HepG2 (cell line): ENCODE results near the gene ZNF91. TPM values are rescaled to one million over a fixed set of nuclear protein-coding genes. Genes with fewer than 3 reads are reported as not detected.
A peak's percentile ranks its signal among the peaks of the same experiment; 100 is the strongest.

Experiments used
- ARHGAP35 ChIP-seq: sonication (generic); formaldehyde crosslinking; IDR thresholded peaks from 2 replicates; pipeline ENCODE4 v1.9.0; 2022; ENCODE audit warnings: mild to moderate bottlenecking, inconsistent platforms, moderate library complexity, missing genetic modification reagents, borderline replicate concordance
- ARNT2 ChIP-seq: sonication (generic); formaldehyde crosslinking; IDR thresholded peaks from 2 replicates; pipeline ENCODE4 v1.8.0; 2022; ENCODE audit warnings: mild to moderate bottlenecking, low read depth, missing genetic modification reagents, moderate library complexity
- ATAD3A ChIP-seq: sonication (generic); formaldehyde crosslinking; IDR thresholded peaks from 2 replicates; pipeline ENCODE4 v1.4.0; 2020; ENCODE audit warnings: missing genetic modification reagents
- BORCS8-MEF2B ChIP-seq: sonication (generic); formaldehyde crosslinking; IDR thresholded peaks from 2 replicates; pipeline ENCODE4 v1.8.0; 2022; ENCODE audit warnings: mild to moderate bottlenecking, missing genetic modification reagents
- CBX1 ChIP-seq: IDR thresholded peaks from one replicate; pipeline ENCODE4 v1.6.1; 2016; ENCODE audit warnings: antibody characterized with exemption, low read depth
- EP300 ChIP-seq, 3 experiments: sonication (generic) in 1 of 3; formaldehyde crosslinking in 1 of 3; IDR thresholded peaks; 2 replicates each; pipeline versions ENCODE4 v1.5.1 to v1.6.1; 2011 to 2020; ENCODE audit warnings: low read depth in 2 of 3, low read length in 2 of 3, borderline replicate concordance in 1 of 3, improper control_type of control experiment in 1 of 3, mild to moderate bottlenecking in 1 of 3, missing genetic modification reagents in 1 of 3, moderate library complexity in 1 of 3
- HCFC1 ChIP-seq: fragments of 150-350 bp; IDR thresholded peaks from 2 replicates; pipeline ENCODE4 v1.6.1; 2014; ENCODE audit warnings: low read depth, low read length
- HOXA3 ChIP-seq: sonication (generic); formaldehyde crosslinking; IDR thresholded peaks from 2 replicates; pipeline ENCODE4 v1.5.0; 2020; ENCODE audit warnings: missing genetic modification reagents
- MEF2D ChIP-seq: sonication (generic); formaldehyde crosslinking; IDR thresholded peaks from 2 replicates; pipeline ENCODE4 v1.5.1; 2020; ENCODE audit warnings: mild to moderate bottlenecking, missing genetic modification reagents
- MIER3 ChIP-seq: IDR thresholded peaks from 2 replicates; pipeline ENCODE4 v1.6.1; 2016; ENCODE audit warnings: missing compliant biosample characterization, borderline replicate concordance
- PAWR ChIP-seq: sonication (generic); formaldehyde crosslinking; IDR thresholded peaks from 2 replicates; pipeline ENCODE4 v1.4.0; 2020; ENCODE audit warnings: missing genetic modification reagents, mild to moderate bottlenecking, borderline replicate concordance
- PPARG ChIP-seq: conservative IDR thresholded peaks from 2 replicates; pipeline ENCODE4 v1.6.1; 2016; ENCODE audit warnings: missing biosample characterization, missing genetic modification reagents
- SKI ChIP-seq: fragments of 450-650 bp; IDR thresholded peaks from one replicate; pipeline ENCODE4 v1.6.1; 2018; ENCODE audit warnings: mild to moderate bottlenecking; ENCODE audit not compliant: partially characterized antibody
- SNAPC2 ChIP-seq: sonication (generic); formaldehyde crosslinking; IDR thresholded peaks from 2 replicates; pipeline ENCODE4 v1.8.1; 2022; ENCODE audit warnings: mild to moderate bottlenecking, missing genetic modification reagents
- TAF1 ChIP-seq: sonication (generic); formaldehyde crosslinking; IDR thresholded peaks from 2 replicates; pipeline ENCODE4 v1.4.0; 2020; ENCODE audit warnings: missing genetic modification reagents
- ZNF12 ChIP-seq: sonication (generic); formaldehyde crosslinking; IDR thresholded peaks from 2 replicates; pipeline ENCODE4 v1.5.0; 2020; ENCODE audit warnings: missing genetic modification reagents
- ZNF430 ChIP-seq: sonication (generic); formaldehyde crosslinking; IDR thresholded peaks from 2 replicates; pipeline ENCODE4 v1.9.0; 2021; ENCODE audit warnings: mild to moderate bottlenecking, missing genetic modification reagents
- ZNF550 ChIP-seq: sonication (generic); formaldehyde crosslinking; IDR thresholded peaks from 2 replicates; pipeline ENCODE4 v1.4.0; 2020; ENCODE audit warnings: mild to moderate bottlenecking, missing genetic modification reagents, borderline replicate concordance
- ZNF607 ChIP-seq: sonication (generic); formaldehyde crosslinking; IDR thresholded peaks from 2 replicates; pipeline ENCODE4 v1.5.1; 2020; ENCODE audit warnings: missing genetic modification reagents, mild to moderate bottlenecking, borderline replicate concordance
- ZNF652 ChIP-seq: IDR thresholded peaks from 2 replicates; pipeline ENCODE4 v1.6.1; 2016; ENCODE audit warnings: low read depth, borderline replicate concordance
- polyA plus RNA-seq, 8 experiments: library from polyadenylated mRNA; depleted of rRNA in 3 of 8; stranded (reverse) in 7 of 8; unstranded in 1 of 8; fragments of >200 nt; fragmentation: Illumina TruSeq in 4 of 8; extraction: Trizol in 4 of 8; gene quantifications; 2 replicates each; pipeline versions ENCODE4 v1.2.1 to v1.2.3, GENCODE V29; 2011 to 2016; ENCODE audit warnings: low read depth in 4 of 8, missing spikeins in 1 of 8, mixed read lengths in 1 of 8; ENCODE audit not compliant: insufficient read depth in 1 of 8
- total RNA-seq, 5 experiments: library from RNA; depleted of rRNA; stranded (reverse); fragments of >200 nt; fragmentation: Illumina TruSeq; extraction: Trizol; gene quantifications; 2 replicates each; pipeline ENCODE4 v1.2.3, GENCODE V29; 2016; ENCODE audit warnings: low read depth in 1 of 5
- TF ChIP-seq, protein P1 (sequence below): sonication (generic); formaldehyde crosslinking; IDR thresholded peaks from 2 replicates; pipeline ENCODE4 v1.4.0; 2020; ENCODE audit warnings: missing genetic modification reagents, low read depth, mild to moderate bottlenecking, borderline replicate concordance
- TF ChIP-seq, protein P2 (sequence below): sonication (generic); formaldehyde crosslinking; IDR thresholded peaks from 2 replicates; pipeline ENCODE4 v1.4.0; 2020; ENCODE audit warnings: missing genetic modification reagents
- TF ChIP-seq, protein P3 (sequence below): sonication (generic); formaldehyde crosslinking; IDR thresholded peaks from 2 replicates; pipeline ENCODE4 v1.5.1; 2020; ENCODE audit warnings: mild to moderate bottlenecking, moderate library complexity, missing genetic modification reagents
- TF ChIP-seq, protein P4 (sequence below), 2 experiments: sonication (generic) in 1 of 2; formaldehyde crosslinking in 1 of 2; IDR thresholded peaks; 2 replicates each; pipeline versions ENCODE4 v1.4.0 to v1.6.1; 2018 to 2020; ENCODE audit warnings: missing genetic modification reagents in 2 of 2, borderline replicate concordance in 1 of 2, low read depth in 1 of 2, mild to moderate bottlenecking in 1 of 2, missing biosample characterization in 1 of 2

Gene ZNF91
- total and polyA plus RNA-seq, 2 of the 13 experiments (the other 11 are each of a cell fraction or from before 2014, with no cell fraction given), result 19.4 to 21.5 TPM

DNA sequence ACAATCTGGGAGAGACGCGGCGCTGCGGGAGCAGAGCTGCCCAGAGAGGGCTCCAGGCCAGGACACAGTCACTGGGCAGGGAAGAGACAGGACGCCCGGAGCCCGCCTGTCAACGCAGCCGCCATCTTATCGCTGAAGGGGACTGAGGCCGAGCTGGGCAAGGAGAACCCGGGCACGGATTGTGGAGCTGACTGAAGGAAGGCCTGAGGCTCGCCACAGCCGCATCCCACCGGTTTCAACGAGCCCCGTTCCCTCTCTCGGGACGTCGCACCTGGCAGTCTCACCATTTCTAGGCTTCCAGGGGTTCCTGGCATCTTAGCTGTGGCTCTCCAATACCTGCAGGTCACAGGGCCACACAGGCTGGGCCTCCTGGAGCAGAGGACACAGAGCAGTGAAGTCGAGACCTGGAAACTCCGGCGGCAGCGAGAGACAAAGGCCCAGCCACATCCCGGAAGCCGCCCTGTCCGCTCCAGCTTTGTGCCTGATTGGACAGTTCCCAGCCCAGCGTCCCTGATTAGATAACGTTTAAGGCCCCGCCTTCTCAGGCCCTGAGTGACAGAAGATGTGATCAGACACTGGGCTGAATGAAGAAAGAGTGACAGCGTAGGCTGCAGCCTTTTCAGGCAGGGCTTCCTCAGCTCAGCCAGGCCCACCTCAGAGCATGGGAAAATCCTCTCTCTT lies at the start of gene ZNF91 (continued):
- TF ChIP-seq ARHGAP35 (CRISPR knock-in tag) (0 out of 2 replicates have a peak, but pooled peaks have one; percentile 50), ARNT2 (CRISPR knock-in tag) (no peak), PAWR (CRISPR knock-in tag) (no peak), BORCS8-MEF2B (CRISPR knock-in tag) (0 out of 2 replicates have a peak, but pooled peaks have one; percentile 65), ZNF550 (CRISPR knock-in tag) (0 out of 2 replicates have a peak, but pooled peaks have one; percentile 32), ZNF652 (CRISPR knock-in tag) (no peak), PPARG (CRISPR knock-in tag) (0 out of 2 replicates have a peak, but pooled peaks have one; percentile 16), ZNF430 (CRISPR knock-in tag) (peak; percentile 76; the same call in 1 of the 2 replicates), TAF1 (CRISPR knock-in tag) (peak; percentile 98), ATAD3A (no peak), HOXA3 (CRISPR knock-in tag) (peak; percentile 68; the same call in 1 of the 2 replicates), MEF2D (no peak), EP300 (IDR thresholded peaks at IDR 0.05; ENCODE audit: low read depth in 2 of 2, low read length in 2 of 2) (no peak), EP300 (CRISPR knock-in tag; IDR thresholded peaks at IDR 0.05; ENCODE audit: borderline replicate concordance) (0 out of 2 replicates have a peak, but pooled peaks have one; percentile 18), HCFC1 (no peak), MIER3 (CRISPR knock-in tag) (peak; percentile 54; the same call in 1 of the 2 replicates), SNAPC2 (no peak), ZNF607 (CRISPR knock-in tag) (0 out of 2 replicates have a peak, but pooled peaks have one; percentile 68), ZNF12 (CRISPR knock-in tag) (peak; percentile 33; the same call in 1 of the 2 replicates), SKI (no peak), CBX1 (peak; percentile 69)
- TF ChIP-seq, protein P1, sequence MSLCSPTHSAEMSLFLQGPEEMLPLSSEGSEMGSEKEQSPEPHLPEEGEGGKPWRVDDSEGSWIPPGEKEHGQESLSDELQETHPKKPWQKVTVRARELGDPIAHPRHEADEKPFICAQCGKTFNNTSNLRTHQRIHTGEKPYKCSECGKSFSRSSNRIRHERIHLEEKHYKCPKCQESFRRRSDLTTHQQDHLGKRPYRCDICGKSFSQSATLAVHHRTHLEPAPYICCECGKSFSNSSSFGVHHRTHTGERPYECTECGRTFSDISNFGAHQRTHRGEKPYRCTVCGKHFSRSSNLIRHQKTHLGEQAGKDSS (CRISPR knock-in tag), result peak; percentile 87; the same call in 1 of the 2 replicates
- TF ChIP-seq, protein P2, sequence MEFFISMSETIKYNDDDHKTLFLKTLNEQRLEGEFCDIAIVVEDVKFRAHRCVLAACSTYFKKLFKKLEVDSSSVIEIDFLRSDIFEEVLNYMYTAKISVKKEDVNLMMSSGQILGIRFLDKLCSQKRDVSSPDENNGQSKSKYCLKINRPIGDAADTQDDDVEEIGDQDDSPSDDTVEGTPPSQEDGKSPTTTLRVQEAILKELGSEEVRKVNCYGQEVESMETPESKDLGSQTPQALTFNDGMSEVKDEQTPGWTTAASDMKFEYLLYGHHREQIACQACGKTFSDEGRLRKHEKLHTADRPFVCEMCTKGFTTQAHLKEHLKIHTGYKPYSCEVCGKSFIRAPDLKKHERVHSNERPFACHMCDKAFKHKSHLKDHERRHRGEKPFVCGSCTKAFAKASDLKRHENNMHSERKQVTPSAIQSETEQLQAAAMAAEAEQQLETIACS (CRISPR knock-in tag), result no peak
- TF ChIP-seq, protein P3, sequence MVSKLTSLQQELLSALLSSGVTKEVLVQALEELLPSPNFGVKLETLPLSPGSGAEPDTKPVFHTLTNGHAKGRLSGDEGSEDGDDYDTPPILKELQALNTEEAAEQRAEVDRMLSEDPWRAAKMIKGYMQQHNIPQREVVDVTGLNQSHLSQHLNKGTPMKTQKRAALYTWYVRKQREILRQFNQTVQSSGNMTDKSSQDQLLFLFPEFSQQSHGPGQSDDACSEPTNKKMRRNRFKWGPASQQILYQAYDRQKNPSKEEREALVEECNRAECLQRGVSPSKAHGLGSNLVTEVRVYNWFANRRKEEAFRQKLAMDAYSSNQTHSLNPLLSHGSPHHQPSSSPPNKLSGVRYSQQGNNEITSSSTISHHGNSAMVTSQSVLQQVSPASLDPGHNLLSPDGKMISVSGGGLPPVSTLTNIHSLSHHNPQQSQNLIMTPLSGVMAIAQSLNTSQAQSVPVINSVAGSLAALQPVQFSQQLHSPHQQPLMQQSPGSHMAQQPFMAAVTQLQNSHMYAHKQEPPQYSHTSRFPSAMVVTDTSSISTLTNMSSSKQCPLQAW (CRISPR knock-in tag), result peak; percentile 73; the same call in 1 of the 2 replicates
- TF ChIP-seq, protein P4, sequence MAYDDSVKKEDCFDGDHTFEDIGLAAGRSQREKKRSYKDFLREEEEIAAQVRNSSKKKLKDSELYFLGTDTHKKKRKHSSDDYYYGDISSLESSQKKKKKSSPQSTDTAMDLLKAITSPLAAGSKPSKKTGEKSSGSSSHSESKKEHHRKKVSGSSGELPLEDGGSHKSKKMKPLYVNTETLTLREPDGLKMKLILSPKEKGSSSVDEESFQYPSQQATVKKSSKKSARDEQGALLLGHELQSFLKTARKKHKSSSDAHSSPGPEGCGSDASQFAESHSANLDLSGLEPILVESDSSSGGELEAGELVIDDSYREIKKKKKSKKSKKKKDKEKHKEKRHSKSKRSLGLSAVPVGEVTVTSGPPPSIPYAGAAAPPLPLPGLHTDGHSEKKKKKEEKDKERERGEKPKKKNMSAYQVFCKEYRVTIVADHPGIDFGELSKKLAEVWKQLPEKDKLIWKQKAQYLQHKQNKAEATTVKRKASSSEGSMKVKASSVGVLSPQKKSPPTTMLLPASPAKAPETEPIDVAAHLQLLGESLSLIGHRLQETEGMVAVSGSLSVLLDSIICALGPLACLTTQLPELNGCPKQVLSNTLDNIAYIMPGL (CRISPR knock-in tag; IDR thresholded peaks at IDR 0.05; ENCODE audit: borderline replicate concordance in 1 of 2, low read depth in 1 of 2), result peak; percentile 82 to 86; a peak in 3 of 4 replicates
